HK-2 (cell line): ENCODE data around the gene BPIFB6.

Experiments
- DNase-seq: peaks from one replicate; pipeline ENCODE4 v3.0.0-alpha.2; 2018; ENCODE audit not compliant: unreplicated experiment

Gene BPIFB6

DNA sequence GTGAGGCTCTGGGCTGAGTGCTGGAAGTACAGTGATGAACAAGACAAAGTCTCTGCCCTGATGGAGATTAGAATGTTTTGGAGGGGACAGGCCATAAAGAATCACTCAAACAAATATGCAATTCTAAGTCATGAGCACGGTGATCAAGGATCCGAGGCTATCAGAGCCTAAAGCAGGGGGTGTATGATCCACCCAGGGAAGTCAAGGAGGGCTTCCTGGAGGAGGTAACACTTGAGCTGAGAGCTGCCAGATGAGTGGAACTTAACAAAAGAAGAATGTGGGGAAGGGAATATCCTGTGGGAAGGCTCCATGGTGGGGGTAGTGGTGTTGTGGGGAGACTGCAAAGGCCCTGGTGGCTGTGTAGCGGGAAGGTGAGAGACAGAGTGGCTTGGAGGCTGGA, 60.2 kb downstream of the BPIFB6 start:
- no peak for DNase-seq

- DNase-seq: no peak
These were observed 60.9 kb downstream of the BPIFB6 start for GRCh38 chr20:33092361-33092760.

DNA sequence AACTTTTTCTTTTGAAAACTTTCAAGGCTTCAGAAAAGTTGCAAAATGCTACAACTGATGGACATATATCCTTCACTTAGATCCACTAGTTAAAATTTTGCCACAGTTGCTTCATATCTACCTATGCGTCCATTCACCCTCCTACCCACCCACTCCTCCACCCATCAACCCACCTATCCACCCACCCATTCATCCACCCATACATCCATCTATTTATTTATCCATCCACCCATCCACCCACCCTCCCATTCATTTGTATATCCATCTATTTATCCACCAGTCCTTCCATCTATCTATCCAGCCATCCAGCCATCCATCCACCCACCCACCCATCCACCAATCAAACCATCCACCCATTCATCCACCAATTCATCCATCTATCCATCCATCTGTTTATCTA, 61.6 kb downstream of the BPIFB6 start:
- DNase-seq: no peak

DNA sequence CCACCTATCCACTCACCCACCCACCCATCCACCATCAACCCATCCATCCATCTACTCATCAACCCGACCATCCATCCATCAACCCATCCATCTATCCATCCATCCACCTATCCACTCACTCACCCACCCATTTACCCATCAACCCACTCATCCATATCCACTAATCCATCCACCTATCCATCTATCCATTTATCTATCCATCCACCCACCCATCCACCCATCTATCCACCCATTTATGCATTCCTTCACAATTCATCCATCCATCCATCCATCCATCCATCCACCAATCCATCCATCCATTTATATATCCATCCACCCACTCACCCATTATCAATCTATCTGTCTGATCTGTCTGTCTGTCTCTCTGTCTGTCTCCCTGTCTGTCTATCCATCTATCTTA, 62.1 kb downstream of the BPIFB6 start:
- no peak for DNase-seq
